ENCODE data around the gene RXFP2. TPM values are rescaled to one million over a fixed set of nuclear protein-coding genes. Genes with fewer than 3 reads are reported as not detected.

The RXFP2 gene
- total and polyA plus RNA-seq, 2 of the 8 experiments (the other 6 are each of a cell fraction or from before 2014, with no cell fraction given), result not detected

GRCh38 chr13:31767175-31767900 is 28.0 kb downstream of the RXFP2 start:
- WGBS, 2 experiments (ENCODE audit: extremely low coverage in 1 of 2, insufficient coverage in 1 of 2, insufficient read length in 1 of 2, insufficient replicate concordance in 2 of 2, low coverage in 1 of 2, low lambda C conversion rate in 2 of 2, missing lambda C conversion rate in 1 of 2), result 89% methylated on average over 4 of the region's 4 CpGs; no CpG with 5 or more reads in 1 of the 2 experiments
- Histone ChIP-seq H3K9me3 (ENCODE audit: insufficient read depth in 2 of 2, low read depth in 1 of 2, low read length in 1 of 2) (no peaks in the 10 kb centered on the region), H4K5ac (ENCODE audit: insufficient read length, low read depth, low read length) (no peak overlapping the region), H2BK12ac (ENCODE audit: low read depth, low read length) (no peak overlapping the region), H4K8ac (ENCODE audit: extremely low read depth, insufficient read depth, low read length) (no peak overlapping the region), H3K56ac (replicated peaks; ENCODE audit: insufficient read length, low read depth, low read length) (no peak overlapping the region), H3K79me2 (ENCODE audit: control insufficient read depth in 1 of 2, insufficient read depth in 2 of 2, low read length in 2 of 2) (no peaks in the 10 kb centered on the region), H2BK5ac (ENCODE audit: low read depth, low read length) (no peak overlapping the region), H3K4me2 (ENCODE audit: insufficient read depth in 1 of 2, low read depth in 2 of 2, low read length in 2 of 2) (no peak overlapping the region), H3K27ac (ENCODE audit: low read depth, low read length) (no peak overlapping the region), H3K4me1 (replicated peaks in 1 of 4; ENCODE audit: control insufficient read depth in 3 of 4, insufficient read depth in 4 of 4, low read length in 3 of 4) (no peaks in the 10 kb centered on the region; a peak in 2 of 7 replicates), H2BK15ac (ENCODE audit: low read length) (no peak overlapping the region), H3K23ac (ENCODE audit: insufficient read length) (no peak overlapping the region), H3K4me3 (ENCODE audit: extremely low read depth in 1 of 4, insufficient read depth in 2 of 4, low read depth in 3 of 4, low read length in 4 of 4) (no peak overlapping the region), H2AK5ac (ENCODE audit: low read depth, low read length) (no peak overlapping the region), H4K91ac (replicated peaks; ENCODE audit: insufficient read length, low read length) (no peak overlapping the region), H3K9ac (replicated peaks in 1 of 4; ENCODE audit: extremely low read depth in 1 of 4, low read depth in 3 of 4, low read length in 3 of 4) (no peak overlapping the region), H3K4ac (replicated peaks; ENCODE audit: insufficient read length, low read depth, low read length) (no peak overlapping the region), H2BK20ac (ENCODE audit: low read length) (no peak overlapping the region), H3K18ac (ENCODE audit: extremely low read depth, low read length) (no peak overlapping the region), H3K27me3 (replicated peaks in 1 of 4; ENCODE audit: control insufficient read depth in 3 of 4, extremely low read depth in 1 of 4, insufficient read depth in 3 of 4, low read length in 3 of 4) (no peaks in the 10 kb centered on the region), H3K23me2 (ENCODE audit: low read depth, low read length) (no peaks in the 10 kb centered on the region), H2BK120ac (replicated peaks; ENCODE audit: low read depth, low read length) (no peak overlapping the region), H3K14ac (ENCODE audit: insufficient read length) (no peak overlapping the region), H2AFZ (ENCODE audit: low read length) (no peak overlapping the region), H4K20me1 (replicated peaks in 1 of 2; ENCODE audit: control insufficient read depth in 1 of 2, insufficient read depth in 2 of 2, low read length in 2 of 2) (no peaks in the 10 kb centered on the region), H3K36me3 (ENCODE audit: control insufficient read depth in 2 of 4, insufficient read depth in 4 of 4, low read length in 3 of 4) (no peaks in the 10 kb centered on the region), H3K79me1 (ENCODE audit: low read depth, low read length) (no peaks in the 10 kb centered on the region)
- DNase-seq (ENCODE audit: low read depth in 1 of 2, low spot score in 2 of 2), result no peak
- TF ChIP-seq FOSL1 (IDR thresholded peaks at IDR 0.05; ENCODE audit: insufficient read depth, low read depth, low read length) (no peak), CEBPB (IDR thresholded peaks at IDR 0.05; ENCODE audit: low read depth, low read length) (peak; percentile 49; the same call in 1 of the 2 replicates), BCL11A (IDR thresholded peaks at IDR 0.05; ENCODE audit: low read depth in 2 of 2, low read length in 2 of 2) (no peak), RNF2 (IDR thresholded peaks at IDR 0.05; ENCODE audit: borderline replicate concordance, low read depth, low read length, missing control alignments, poor library complexity, severe bottlenecking) (no peak), YY1 (IDR thresholded peaks at IDR 0.05; ENCODE audit: low read depth, low read length) (no peak)
- ChIA-PET POLR2A (ENCODE audit: partially characterized antibody) (no interaction called here), CTCF (ENCODE audit: partially characterized antibody) (interaction anchor here (1.0 kb wide), 1 partner anchor 26 kb away, joined by 5 read pairs; no protein-coding TSS in a partner anchor)
- no peak for FAIRE-seq
